ACHN (cell line): ENCODE data around the gene PNMT.
A peak's percentile ranks its signal among the peaks of the same experiment; 100 is the strongest.

Source experiments
- DNase-seq: peaks from one replicate; pipeline ENCODE4 v3.0.0-alpha.2; 2015
- in situ Hi-C: cut with HindIII; loops from 2 replicates; pipeline ENCODE4 v1.10.0; 2017; ENCODE audit warnings: low sequenced_read_pairs, low pct_ligation_motif_present, low pct_unique_long_range_greater_than_20kb

The PNMT gene

GRCh38 chr17:39650121-39650579 is 18.1 kb upstream of the PNMT start:
- DNase-seq: no peak
- in situ Hi-C loops: no loop called here

DNA sequence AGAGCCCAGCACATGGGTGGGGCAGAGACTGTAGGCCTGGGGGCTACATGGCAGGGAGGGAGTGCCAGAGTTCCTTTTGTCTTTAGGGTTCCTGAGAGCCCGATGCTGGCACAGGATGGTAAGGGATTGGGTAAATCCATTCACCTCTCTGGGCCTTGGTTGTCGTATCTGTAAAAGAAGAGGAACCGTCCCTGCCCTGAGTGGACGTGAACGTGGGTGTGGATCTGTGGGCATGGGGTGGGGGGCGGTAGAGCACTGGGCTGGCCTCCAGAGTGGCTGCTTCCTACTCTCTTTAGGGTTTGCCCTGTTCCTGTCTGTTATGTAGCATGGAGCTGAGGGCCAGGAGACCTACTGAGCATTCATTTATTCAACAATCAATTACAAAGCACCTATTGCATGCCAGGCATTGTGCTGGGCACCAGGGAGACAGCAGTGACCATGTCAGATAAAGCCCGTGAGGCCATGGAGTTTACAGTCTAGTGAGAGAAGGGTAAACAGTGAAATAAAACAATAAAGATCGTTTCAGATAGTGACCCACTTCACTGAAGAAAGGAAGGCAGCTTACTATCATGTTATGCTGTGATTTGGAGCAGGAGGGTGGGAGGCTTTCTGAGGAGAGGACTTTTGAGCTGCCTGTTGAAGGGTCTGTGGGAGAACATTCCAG is 16.2 kb upstream of the PNMT start:
- no peak for DNase-seq
- in situ Hi-C loops: no loop called here

DNA sequence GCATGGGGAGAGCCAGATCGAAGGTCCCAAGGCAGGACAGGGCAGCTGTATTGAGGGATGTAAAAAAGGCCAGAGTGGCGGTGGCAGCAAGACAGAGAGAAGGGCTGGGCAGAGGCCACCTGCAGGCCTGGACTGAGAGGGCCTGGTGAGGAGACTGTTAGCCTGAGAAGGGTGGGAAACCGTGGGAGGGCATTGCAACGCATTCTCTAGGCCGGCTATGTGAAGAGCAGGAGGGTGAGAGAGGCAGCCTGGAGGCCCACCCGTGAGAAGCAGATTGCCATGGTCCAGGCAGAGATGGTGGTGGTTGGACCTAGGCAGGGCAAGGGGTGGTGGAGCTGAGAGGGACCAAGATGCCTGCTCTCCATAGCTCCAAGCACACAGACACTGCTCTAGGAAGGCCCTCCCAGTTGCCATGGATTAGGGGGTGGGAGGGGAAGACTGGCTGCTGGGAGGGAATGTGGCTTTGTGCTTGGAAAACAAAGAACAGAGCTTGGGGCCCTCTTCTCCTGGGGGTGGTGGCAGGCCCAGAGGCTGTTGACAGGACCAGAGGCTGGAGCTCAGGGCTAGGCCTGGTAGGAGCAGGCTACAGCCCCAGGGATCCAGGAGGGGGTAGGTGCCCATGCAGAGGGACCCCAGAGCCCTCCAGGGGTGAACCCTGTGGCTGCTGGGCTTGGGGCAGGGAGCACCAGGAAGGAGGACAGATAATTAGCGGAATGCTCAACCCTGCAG is 15.5 kb upstream of the PNMT start:
- in situ Hi-C loops: no loop called here
- no peak for DNase-seq

- DNase-seq: no peak
- in situ Hi-C loops: no loop called here
Observed at GRCh38 chr17:39653316-39653661, 15.0 kb upstream of the PNMT start.

DNA sequence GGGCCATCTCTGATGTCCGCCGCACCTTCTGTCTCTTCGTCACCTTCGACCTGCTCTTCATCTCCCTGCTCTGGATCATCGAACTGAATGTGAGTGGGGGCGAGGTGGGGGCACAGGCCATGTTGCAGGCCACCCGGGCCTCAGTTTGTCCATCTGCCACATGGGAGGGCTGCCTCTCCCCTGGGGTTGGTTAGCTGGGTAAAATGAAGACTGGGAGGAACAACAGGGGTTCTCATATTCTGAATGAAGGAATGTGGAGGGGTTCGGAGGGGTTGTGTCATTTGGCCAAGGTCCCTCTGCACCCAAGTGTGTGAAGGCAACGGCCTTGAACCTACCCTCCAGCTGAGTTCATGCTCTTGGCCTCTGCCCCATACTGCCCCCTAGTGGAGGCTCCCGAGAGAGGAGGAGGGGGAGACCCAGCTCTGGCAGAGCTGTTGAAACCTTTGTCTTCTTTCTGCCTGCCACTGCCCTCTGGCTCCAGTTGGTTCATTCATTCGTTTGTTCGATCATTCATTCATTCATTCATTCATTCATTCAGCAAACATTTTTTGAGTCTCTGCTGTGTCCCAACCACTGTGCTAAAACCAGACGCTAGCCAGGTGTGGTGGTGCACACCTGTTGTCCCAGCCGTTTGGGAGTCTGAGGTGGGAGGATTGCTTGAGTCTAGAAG is 14.5 kb upstream of the PNMT start:
- DNase-seq: peak; percentile 66
- in situ Hi-C loops: no loop called here

- in situ Hi-C loops: no loop called here
- no peak for DNase-seq
Observed at GRCh38 chr17:39655105-39655504, 13.1 kb upstream of the PNMT start.

- in situ Hi-C loops: no loop called here
- no peak for DNase-seq
Observed at GRCh38 chr17:39658346-39658745, 9.9 kb upstream of the PNMT start.

DNA sequence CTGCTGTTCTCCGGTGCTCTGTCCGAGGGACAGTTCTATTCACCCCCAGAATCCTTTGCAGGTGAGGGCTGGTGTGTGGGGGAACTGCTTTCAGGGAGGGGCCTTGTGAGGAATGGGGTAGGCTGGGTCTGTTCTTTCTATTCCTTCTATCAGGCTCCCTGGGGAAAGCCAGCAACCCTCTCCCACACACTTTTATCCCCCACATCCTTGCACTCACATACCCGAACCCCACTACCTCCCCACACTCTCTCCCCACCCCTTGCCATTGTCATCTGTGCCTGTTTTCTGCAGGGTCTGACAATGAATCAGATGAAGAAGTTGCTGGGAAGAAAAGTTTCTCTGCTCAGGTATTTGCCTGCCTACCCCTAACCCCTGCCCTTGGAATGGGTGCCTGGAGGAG is 9.5 kb upstream of the PNMT start:
- DNase-seq: no peak
- in situ Hi-C loops: no loop called here

DNA sequence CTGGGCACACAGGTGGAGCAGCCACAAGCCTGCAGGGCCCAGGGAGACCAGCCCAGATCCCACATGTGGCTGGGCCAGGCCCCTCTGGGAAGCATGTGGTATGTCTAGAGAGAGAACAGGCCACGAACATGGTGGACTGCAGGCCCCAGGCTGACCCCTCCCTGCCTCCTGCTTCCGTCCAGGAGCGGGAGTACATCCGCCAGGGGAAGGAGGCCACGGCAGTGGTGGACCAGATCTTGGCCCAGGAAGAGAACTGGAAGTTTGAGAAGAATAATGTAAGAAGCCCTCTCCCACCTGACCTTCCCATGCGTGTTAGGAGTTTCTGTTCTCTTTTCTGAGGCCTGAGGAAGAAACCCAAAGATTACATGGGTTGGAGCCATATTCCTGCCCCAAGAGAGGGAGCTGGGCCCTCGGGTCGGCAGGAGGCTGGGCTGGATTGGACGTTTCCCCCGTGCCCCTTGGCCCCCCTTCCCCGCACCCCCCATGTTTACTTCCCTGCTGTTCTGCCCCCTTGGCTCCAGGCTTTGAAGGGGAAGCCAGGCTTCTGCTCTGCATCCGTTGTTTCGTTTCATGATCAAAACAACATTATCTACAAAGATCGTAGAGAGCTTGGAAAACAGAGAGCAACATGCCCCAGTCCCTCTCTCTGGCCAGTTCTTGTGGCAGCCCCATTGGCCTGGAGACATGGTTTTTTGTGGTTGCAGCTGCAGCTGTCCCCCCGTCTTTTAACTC is 8.8 kb upstream of the PNMT start:
- in situ Hi-C loops: no loop called here
- DNase-seq: no peak

- in situ Hi-C loops: no loop called here
- DNase-seq: no peak
Observed at GRCh38 chr17:39660011-39660360, 8.3 kb upstream of the PNMT start.

DNA sequence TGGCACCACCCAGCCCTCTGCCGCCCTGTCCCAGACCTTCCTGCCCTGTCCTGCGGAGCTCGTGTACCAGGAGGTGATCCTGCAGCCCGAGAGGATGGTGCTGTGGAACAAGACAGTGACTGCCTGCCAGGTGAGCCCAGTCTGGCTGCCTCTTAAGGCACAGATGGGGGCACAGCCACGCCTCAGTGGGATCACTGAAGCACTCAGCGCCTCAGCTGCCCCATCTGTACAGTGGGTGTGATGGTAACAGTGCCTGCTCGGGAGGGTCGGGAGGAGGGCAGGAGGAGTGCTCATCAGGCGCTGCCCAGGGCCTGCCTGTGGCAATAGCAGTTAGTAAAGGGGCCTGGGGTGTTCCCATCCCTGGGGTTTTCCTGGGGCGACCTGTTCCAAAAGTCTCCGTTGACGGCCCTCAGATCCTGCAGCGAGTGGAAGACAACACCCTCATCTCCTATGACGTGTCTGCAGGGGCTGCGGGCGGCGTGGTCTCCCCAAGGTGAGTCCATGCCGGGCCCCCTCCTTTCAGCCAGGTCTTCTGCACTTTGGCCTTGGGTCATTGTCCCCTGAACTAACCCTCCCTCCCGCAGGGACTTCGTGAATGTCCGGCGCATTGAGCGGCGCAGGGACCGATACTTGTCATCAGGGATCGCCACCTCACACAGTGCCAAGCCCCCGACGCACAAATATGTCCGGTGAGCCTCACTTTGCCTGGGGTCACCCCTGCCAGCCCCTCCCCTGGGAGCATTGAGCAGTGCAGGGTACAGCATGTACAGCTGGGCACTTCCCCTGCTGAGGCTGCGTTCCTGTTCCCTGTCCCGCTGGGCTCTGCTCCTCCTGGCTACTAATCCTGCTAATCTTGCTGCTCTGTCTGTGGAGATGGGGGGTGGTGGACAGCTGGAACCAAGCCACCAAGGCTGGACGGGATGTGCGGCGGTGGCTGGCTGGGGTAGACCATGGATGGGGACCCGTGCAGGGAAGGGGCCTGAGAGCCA is 7.6 kb upstream of the PNMT start:
- in situ Hi-C loops: no loop called here
- DNase-seq: no peak

GRCh38 chr17:39661744-39662541 is 6.3 kb upstream of the PNMT start:
- no peak for DNase-seq
- in situ Hi-C loops: no loop called here

DNA sequence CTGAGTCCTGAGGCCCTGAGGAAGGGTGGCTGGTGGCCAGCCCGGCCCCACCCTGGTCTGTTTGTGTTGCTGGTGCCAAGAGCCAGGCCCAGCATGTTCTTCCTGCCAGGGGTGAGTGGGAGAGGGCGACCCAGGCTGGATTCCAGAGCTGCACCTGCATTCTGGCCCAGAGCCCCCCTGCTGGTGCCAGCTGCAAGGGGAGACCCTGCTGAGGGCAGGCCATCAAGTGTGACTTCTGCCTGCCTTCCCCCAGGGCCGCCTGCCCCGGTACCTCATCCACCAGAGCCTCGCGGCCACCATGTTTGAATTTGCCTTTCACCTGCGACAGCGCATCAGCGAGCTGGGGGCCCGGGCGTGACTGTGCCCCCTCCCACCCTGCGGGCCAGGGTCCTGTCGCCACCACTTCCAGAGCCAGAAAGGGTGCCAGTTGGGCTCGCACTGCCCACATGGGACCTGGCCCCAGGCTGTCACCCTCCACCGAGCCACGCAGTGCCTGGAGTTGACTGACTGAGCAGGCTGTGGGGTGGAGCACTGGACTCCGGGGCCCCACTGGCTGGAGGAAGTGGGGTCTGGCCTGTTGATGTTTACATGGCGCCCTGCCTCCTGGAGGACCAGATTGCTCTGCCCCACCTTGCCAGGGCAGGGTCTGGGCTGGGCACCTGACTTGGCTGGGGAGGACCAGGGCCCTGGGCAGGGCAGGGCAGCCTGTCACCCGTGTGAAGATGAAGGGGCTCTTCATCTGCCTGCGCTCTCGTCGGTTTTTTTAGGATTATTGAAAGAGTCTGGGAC is 5.5 kb upstream of the PNMT start:
- in situ Hi-C loops: no loop called here
- no peak for DNase-seq

DNA sequence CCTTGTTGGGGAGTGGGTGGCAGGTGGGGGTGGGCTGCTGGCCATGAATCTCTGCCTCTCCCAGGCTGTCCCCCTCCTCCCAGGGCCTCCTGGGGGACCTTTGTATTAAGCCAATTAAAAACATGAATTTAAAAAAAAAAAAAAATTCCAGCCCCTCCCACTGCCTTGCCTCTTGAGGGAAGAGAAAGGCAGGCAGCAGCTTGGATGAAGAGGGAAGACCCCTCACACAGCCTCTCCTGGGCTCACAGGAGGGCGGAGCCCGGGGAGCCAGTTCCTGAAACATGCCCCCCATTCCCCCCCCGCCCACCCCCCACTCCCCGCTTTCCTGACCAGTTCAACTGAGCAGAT is 4.9 kb upstream of the PNMT start:
- in situ Hi-C loops: no loop called here
- no peak for DNase-seq

GRCh38 chr17:39663688-39664580 is 4.3 kb upstream of the PNMT start:
- peak; percentile 18 for DNase-seq
- in situ Hi-C loops: no loop called here
